BE2C (cell line): Measurements from ENCODE around the gene PODNL1.
A peak's percentile ranks its signal among the peaks of the same experiment; 100 is the strongest.

Experiments used
- DNase-seq: peaks from one replicate; pipeline ENCODE4 v3.0.0-alpha.2; 2020
- H3K27me3 ChIP-seq: fragments of 250-450 bp; sonication (Bioruptor Pico); 2 replicates; pipeline ENCODE4 v1.5.1; 2020; ENCODE audit warnings: mild to moderate bottlenecking
- H3K36me3 ChIP-seq: fragments of 250-450 bp; sonication (Bioruptor Pico); 2 replicates; pipeline ENCODE4 v1.5.1; 2020; ENCODE audit warnings: mild to moderate bottlenecking
- H3K4me1 ChIP-seq: fragments of 250-450 bp; sonication (Bioruptor Pico); 2 replicates; pipeline ENCODE4 v1.5.1; 2020
- H3K4me3 ChIP-seq: 2 replicates; pipeline ENCODE4 v1.5.1; 2011; ENCODE audit warnings: low read depth, low read length
- H3K9me3 ChIP-seq: fragments of 250-450 bp; sonication (Bioruptor Pico); 2 replicates; pipeline ENCODE4 v1.5.1; 2020
- TF ChIP-seq, protein P1 (sequence below): IDR thresholded peaks from 2 replicates; pipeline ENCODE4 v1.5.1; 2012; ENCODE audit warnings: mild to moderate bottlenecking, low read depth, low read length

The PODNL1 gene

DNA sequence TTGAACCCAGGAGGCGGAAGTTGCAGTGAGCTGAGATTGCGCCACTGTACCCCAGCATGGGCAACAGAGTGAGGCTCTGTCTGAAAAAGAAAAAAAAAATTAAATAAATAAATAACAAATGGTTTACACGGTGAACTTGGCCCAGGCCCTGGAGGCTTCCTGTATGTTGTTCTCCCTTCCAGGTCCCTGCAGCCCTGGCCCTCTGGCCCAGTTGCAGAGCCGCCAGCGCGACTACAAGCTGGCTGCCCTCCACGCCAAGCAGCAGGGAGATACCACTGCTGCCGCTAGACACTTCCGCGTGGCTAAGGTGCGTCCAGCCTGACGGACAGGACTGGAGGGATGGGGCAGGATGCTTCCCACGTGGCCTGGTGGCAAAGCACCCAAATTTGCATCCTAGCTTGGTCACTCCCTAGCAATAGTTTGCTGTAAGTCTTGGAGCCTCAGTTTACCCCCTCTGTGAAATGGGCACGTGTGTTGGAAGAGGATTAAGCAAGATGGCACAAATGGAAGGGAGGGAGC is 20.3 kb downstream of the PODNL1 start:
- no peak overlapping the region for H3K4me3 ChIP-seq
- DNase-seq: no peak
- TF ChIP-seq, protein P1, sequence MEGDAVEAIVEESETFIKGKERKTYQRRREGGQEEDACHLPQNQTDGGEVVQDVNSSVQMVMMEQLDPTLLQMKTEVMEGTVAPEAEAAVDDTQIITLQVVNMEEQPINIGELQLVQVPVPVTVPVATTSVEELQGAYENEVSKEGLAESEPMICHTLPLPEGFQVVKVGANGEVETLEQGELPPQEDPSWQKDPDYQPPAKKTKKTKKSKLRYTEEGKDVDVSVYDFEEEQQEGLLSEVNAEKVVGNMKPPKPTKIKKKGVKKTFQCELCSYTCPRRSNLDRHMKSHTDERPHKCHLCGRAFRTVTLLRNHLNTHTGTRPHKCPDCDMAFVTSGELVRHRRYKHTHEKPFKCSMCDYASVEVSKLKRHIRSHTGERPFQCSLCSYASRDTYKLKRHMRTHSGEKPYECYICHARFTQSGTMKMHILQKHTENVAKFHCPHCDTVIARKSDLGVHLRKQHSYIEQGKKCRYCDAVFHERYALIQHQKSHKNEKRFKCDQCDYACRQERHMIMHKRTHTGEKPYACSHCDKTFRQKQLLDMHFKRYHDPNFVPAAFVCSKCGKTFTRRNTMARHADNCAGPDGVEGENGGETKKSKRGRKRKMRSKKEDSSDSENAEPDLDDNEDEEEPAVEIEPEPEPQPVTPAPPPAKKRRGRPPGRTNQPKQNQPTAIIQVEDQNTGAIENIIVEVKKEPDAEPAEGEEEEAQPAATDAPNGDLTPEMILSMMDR: no peak
- H3K36me3 ChIP-seq: peaks cover 21% of the 10 kb centered on the region
- H3K27me3 ChIP-seq: no peaks in the 10 kb centered on the region
- no peaks in the 10 kb centered on the region for H3K4me1 ChIP-seq
- 0 out of 2 replicates have a peak, but pooled peaks cover 4% of the 10 kb centered on the region for H3K9me3 ChIP-seq

DNA sequence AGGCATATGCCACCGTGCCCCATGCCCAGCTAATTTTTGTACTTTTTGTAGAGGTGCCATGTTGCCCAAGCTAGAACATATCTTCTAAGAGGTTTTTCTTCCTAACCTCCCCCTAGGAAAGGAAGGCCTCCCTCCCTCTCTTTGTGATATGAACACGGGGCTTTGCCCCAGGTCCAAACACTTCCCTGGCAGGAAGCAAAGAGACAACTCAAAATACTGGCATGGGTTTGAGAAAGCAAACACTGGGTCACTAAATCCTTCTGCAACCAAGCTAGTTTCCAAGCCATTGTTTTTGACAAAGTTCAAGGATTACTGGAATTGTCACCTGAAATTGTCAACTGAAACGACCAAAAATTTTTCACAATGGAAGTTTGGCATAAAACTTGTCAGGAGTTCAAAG is 23.4 kb downstream of the PODNL1 start:
- DNase-seq: no peak
- Histone ChIP-seq H3K27me3 (no peaks in the 10 kb centered on the region), H3K4me1 (no peaks in the 10 kb centered on the region), H3K9me3 (no peaks in the 10 kb centered on the region), H3K36me3 (peaks cover 16% of the 10 kb centered on the region), H3K4me3 (no peak overlapping the region)
- TF ChIP-seq, protein P1: no peak

DNA sequence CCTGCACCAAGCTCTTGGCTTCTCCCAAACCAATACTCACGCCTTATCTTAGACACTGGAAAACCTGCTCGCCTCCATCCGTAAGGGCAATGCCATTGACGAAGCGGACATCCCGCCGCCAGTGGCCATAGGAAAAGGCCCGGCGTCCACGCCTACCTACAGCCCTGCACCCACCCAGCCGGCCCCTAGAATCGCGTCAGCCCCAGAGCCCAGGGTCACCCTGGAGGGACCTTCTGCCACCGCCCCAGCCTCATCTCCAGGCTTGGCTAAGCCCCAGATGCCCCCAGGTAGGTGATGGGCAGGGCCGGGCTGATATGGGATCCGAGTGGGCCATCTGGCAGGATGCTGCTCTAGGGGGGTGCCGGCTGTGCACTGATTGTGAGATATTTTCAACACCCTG is 24.9 kb downstream of the PODNL1 start:
- TF ChIP-seq, protein P1: no peak
- Histone ChIP-seq H3K36me3 (peaks cover 16% of the 10 kb centered on the region), H3K9me3 (no peaks in the 10 kb centered on the region), H3K4me3 (no peak overlapping the region), H3K27me3 (no peaks in the 10 kb centered on the region), H3K4me1 (no peaks in the 10 kb centered on the region)
- DNase-seq: no peak

DNA sequence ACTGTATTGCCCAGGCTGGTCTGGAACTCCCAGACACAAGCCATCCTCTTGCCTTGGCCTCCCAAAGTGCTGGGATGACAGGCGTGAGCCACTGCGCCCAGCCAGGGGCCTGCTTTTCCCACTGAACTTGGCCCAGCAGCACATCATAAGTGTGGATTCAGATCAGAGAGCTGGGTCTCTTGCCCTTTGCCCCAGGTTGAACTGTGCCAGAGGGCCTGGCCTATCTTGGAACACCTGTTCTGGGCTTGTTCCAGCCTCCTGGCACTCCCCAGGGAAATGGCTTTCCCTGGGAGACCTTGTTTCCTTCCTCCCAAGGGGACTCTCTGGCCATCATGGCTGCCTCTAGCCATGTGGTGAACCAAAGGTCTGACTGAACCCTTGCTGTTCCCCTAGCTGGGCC is 28.8 kb downstream of the PODNL1 start:
- Histone ChIP-seq H3K4me1 (no peaks in the 10 kb centered on the region), H3K36me3 (peaks cover 9% of the 10 kb centered on the region)

DNA sequence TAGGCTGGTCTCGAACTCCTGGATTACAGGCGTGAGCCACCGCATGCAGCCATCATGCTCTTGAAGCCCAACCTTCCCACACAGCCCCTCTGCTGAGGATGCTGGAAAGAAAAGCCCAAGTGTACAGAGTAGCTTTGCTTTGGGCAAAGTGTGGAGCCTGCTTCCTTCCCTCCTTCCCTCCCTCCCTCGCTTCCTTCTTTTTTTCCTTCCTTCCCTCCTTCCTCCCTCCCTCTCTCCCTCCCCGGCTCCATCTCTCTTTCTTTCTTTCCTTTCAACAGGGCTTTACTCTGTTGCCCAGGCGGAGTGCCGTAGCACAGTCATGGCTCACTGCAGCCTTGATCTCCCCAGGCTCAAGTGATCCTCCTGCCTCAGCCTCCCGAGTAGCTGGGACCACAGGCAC is 29.5 kb downstream of the PODNL1 start:
- no peaks in the 10 kb centered on the region for H3K4me1 ChIP-seq
- H3K4me3 ChIP-seq: no peak overlapping the region
- no peak for DNase-seq
- TF ChIP-seq, protein P1: no peak
- H3K36me3 ChIP-seq: peaks cover 9% of the 10 kb centered on the region
- no peaks in the 10 kb centered on the region for H3K9me3 ChIP-seq
- H3K27me3 ChIP-seq: no peaks in the 10 kb centered on the region

More for the DNA sequence above, 28.8 kb downstream of the PODNL1 start:
- TF ChIP-seq, protein P1: no peak
- Histone ChIP-seq H3K27me3 (no peaks in the 10 kb centered on the region), H3K4me3 (no peak overlapping the region), H3K9me3 (no peaks in the 10 kb centered on the region)
- no peak for DNase-seq

DNA sequence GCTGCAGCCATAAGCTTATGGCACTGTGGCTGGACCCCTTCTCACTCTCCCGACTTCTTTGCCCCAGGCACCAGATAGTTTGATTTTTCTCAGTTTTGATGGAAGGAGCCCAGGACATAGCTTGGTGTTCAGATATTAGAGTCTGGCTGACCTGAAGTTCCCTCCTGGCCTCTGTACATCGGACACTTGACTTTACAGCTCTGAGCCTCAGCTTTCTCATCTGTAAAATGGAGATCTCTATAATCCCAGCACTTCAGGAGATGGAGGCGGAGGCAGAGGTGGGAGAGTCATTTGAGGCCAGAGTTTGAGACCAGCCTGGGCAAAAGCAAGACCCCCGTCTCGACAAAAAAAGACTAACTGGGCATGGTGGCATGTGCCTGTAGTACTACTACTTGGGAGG is 31.3 kb downstream of the PODNL1 start:
- no peaks in the 10 kb centered on the region for H3K9me3 ChIP-seq
- H3K4me3 ChIP-seq: peak overlapping the region; percentile 69
- no peaks in the 10 kb centered on the region for H3K4me1 ChIP-seq
- no peak for DNase-seq
- H3K36me3 ChIP-seq: no peaks in the 10 kb centered on the region
- no peaks in the 10 kb centered on the region for H3K27me3 ChIP-seq
- TF ChIP-seq, protein P1: no peak
